DMS153 treated with DMSO at 0.1 percent for 48 hours (cell line): ENCODE results near the gene GRHL3.

ENCODE experiments used
- DNase-seq: peaks from one replicate; lab custom pipeline; 2025; ENCODE audit not compliant: unreplicated experiment; lab: John Stamatoyannopoulos, UW

GRHL3 gene

DNA sequence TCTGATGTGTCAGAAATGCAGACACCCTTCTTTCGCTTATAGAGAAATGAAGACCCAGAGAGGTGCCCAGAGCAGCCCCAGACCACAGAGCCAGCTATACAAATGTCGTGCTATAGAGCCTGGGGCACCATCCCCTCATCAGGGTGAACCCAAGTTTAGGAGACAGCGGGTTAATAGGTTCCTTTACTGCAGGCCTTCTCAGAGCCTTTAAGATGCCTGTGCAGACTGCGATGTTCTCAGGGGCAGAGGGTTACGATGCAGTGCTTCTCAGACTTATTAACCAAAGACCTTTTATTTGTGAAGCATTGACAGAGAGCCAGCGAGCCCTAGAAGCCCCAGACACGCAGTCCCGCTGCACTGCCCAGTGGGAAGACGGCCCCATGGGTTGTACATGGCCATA, 47.5 kb downstream of the GRHL3 start:
- DNase-seq, result no peak

DNA sequence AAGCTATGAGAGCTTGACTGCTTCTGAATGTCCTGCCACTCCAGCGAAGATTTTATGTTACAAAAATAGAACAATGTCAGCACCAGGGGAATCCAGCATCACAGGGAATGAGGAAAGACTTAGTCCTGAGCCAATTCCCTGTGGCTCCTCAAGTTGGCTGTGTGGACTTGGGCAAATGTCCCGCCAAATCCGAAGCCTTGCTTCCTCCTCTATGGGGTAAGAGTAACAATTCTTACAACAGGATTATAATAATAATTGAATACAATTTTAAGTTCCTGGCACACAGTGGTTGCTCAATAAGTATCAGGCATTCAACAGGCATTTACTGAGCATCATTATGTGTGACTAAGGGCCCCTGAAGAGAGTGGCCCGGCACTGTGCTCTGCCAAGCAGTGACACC, 50.0 kb downstream of the GRHL3 start:
- no peak for DNase-seq

DNA sequence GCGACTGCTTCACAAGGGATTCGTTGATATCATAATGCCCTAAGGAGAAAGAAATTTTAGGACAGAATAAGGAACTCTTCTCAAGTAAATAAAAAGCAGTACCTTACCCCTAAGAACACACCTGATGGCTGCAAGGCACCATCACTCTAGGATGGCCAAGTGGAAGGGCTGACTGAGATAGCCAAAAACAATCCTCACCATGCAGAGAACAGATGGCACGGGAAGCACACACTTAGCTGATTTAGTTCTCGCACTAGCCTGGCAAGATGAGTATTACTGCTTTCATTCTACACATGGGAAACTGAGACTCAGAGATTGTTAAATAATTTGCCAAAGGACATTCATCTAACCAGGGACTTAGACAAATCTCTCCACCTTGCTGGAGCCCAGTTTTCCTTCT, 50.6 kb downstream of the GRHL3 start:
- DNase-seq, result no peak

DNA sequence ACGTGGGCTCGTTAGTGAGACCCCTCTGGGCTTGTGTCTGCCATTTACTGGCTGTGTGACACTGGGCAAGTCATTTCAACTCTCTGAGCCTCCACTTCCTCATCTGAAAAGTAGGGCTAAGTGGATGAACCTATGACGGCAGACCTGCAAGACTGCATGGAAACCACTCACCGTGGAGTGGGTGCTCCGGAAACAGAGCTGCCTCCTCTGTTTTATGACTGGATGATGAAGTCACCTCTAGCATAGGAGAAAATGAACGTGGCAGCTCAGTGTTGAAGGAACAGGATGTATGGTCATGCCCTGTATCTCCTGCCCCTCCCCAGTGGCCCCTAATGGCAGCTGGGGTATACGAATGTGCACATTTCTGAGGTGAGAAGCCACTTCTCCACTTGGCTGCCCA, 53.9 kb downstream of the GRHL3 start:
- no peak for DNase-seq

DNA sequence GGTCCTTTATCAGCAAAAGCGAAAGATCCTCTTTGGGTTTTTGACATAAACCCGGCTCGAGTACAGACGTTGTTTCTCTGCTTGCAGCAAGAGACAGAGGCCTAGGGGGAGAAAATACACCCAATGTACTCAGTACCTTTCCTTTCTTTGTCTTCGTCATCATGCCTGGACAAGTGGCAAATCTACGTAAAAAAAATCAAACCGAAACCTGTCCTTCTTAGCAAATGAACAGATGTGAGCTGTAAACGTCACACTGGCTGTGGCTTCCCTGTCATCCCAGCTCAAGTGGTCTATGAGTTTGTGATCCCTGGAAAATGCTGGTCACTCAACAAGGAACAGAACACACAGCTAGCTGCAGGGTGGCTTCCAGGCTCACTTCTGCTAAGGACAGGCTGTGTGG, 54.6 kb downstream of the GRHL3 start:
- DNase-seq, result no peak

DNA sequence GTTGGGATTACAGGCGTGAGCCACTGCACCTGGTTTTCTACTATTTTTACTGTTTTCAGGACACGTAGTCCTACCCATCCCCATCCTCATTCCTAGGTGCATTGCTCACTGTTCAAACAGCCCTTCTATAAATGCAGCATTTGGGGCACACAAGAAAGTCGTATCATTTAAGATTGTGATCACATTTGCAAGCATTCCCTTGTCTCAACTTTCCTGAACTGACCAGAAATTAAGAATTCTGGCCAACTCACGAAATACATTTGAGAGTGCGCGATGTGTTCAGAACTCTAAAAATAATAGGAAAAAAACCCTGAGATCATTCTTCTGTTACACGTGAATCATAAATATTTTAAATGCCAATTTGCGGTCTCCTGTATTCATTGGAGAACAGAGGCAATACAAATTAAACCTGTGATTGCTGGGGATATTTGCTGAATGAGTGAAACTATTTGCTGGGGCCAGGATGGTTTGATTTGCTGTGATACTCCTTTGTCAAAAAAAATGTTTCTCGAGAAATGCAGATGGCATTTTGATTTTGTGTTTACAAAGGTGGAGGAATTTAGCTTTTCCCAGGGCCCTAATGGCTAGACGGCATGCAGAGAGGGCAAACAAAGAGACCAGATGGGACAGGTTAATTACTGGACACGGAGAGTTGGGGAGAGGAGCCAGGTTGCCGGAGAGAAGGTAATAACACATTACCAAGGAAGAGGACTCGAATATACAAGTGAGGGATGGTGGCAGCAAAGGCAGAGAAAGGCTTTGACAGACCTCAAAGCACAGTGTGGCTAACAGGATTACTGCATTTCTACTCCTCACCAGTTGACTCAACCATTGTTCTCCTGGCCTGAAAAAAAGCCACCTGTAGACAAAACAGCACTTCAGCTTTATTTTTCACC, 56.0 kb downstream of the GRHL3 start:
- no peak for DNase-seq

DNA sequence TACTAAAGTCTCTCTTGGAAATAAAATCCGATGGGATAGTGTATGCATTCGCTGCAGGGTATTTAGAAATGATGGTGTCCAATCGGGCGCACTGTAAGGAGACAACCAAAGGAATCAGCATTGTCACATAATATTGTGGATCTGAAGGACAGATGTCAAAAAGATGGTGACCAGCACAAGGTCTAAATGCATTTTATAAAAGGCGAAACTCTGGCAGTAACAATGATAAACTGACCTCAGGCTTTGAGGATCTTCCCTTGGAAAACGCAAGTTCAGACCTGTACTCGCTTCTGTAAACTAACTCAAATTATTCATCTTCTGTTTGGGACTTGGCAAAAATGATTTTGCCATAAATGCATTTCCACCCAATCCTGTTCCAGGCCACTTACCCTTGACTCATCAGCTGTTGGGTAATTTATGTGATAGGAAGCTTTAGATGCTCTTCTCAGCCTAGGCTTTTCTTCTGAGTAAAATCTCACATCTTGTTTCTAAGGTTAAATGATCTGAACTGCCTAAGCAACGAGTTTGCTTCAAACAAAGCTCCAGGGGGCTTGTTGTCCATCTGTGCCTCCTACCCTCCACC, 60.7 kb downstream of the GRHL3 start:
- DNase-seq, result no peak

DNA sequence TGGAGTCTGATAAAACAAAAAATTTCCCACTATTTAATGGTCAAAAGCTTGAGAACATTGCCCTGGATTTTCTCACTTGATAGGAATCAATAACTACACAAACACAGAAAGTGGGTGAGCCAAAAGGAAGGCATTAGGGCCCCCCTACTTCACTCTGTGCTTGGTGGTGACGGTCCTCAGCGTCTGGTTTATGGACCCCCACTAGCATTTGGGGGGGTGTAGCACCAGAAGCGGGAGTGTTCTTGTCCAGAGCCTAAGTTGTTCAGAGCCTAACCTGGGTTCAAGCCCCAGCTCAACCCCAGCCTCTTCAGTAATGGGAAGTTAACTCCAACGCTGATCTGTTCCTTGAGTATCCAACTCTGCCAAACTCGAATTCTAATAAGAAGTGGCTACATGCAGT, 61.4 kb downstream of the GRHL3 start:
- DNase-seq, result no peak

DNA sequence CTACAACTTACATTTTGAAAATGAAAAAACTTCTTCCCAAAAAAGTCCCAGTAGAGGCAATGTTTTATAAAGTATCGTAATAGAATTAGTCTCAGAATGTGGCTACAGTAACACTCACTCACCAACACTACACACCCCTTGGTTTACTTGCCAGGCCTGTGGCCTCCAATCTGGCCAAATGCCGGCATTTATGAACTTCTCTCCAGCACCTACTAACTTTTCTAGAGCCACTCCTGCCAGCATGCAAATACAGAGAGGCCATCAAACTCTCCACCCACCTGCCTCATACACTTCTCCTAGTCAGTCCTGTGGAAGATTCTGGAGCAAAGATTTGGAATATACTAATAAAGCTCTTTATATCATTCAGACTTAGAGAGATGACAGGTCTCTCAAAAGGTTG, 62.1 kb downstream of the GRHL3 start:
- no peak for DNase-seq

DNA sequence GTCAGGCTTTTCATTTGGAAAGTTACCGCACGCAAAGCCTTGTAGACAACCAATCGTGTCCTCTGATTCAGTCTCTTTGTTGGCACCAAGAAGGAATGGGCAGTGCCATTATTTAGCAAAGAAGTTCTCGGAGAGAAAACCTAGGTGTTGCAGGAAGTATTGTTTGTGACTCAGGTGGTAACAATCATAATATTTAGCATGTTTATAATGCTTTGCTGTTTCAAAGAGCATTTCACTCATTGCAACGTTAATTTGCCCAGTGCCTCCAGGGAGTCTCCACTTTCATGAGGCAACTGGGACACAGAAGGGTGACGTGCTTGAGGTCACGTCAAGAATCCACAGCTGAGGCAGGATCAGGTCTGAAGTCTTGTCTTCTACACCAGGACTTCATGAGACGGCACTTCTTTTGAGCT, 63.0 kb downstream of the GRHL3 start:
- no peak for DNase-seq

DNA sequence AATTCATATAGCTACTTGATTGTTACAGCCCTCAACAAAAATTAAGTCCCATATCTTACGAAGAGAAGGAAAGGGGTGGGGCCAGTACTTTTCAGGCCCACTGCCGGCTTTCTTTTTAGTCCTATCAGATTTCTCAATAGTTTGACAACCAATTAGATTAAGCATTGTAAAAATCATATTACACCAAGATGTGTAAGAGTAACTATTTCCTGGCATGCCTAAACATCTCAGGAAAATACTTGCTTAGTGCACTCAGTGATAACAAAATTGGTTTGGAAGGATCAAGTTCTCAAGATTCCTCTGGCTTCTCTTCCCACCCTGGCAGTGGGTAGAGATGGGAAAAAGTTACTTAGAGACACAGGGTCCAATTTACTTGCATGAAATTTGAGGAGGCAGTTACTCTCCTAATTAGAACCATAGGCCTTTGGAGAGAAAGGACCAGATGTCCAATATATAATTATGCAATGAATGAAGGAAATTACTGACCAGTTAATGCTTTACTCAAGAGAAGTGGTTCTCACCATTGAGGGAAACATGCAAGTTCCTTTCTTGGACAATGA, 64.3 kb downstream of the GRHL3 start:
- no peak for DNase-seq

DNA sequence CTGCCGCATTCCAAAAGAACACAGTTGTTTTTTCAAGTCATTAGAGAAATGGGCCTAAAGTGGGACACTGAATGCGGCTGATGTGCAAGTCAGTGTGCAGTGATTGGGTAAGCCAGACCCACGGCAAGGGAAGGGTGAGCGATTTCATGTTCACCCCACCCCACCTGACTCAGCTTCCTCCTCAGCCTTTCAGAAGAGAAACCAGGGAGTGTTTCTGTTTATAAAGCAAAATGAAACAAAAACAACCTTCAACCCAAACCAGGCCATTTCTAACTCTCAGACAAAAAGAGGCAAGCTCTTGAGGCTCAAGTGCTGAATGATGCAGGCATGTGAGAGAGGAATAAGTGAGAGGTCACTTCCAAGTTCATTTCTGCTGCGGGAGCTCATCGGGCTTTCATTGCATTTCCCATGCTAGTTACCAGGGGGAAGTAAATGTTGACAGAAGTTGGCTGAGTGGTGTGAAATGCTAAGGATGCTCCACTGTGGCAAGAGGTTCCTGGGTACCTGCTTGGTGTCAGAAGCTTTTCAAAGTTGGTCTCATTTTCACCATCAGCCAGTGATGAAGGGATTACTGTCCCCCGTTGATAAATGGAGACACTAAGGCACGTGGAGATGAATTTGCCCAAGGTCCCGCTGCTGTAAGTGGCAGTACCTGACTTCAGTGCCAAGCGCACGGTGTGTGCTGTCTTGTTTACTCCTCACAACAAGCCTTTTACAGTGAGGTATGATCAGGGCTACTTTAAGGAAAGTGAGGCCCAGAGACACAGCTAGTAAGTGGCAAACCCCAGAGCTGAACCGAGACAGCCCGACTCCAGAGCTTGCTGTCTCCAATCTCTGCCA, 65.3 kb downstream of the GRHL3 start:
- no peak for DNase-seq

DNA sequence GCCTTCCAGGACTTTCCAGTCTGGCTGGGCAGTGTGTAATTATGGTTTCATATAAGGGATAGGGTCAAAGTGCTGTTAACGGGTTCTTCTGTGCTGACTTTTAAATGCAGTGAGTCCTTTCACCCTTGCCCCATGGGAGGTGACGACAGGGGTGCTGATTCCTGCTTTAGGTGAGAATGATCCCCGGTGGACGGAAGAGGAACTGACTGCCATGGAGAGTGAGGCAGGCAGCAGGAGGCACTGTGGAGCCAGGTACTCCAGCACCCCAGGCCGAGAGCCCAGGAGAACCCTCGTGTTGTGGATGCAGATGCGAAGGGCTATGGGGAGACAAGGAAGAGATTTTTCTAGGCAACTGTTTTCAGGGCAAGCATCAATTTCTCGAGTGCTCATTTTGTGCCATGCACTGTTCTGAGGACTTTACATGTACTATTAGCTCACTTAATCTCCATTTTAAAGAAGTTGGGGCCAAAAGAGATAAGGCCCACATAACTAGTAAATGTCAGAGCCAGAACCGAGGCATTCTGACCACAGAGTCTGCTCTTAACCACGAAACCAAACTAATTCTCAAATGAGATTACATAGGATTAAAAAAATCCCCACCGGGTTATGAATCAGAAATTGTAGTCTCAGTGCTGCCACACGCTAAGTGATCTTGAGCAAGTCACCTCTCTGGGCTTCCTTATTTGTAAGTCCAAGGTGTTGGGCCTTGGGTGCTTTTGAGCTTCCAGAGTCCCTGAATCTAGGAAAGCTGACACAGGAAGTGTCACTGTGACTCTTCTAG, 66.2 kb downstream of the GRHL3 start:
- no peak for DNase-seq

DNA sequence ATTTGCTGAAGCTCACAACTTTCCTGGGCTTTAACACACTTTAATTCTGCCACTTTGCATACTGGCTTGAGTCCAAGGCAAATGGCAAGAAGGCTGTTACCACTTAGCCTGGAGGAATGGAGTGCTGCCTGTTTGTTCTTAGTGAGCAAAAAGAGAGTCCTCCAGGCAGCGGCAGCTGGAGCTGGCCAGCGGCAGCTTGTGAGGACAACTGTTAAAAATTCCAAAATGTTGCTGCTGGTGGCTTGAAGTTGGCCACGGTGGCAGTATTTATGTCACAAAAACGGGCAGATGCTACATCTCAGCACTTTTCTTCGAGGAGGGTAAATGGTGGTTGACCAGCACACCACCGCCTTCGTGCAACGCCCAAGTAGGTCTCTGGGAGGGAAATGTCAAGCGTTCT, 67.1 kb downstream of the GRHL3 start:
- no peak for DNase-seq

DNA sequence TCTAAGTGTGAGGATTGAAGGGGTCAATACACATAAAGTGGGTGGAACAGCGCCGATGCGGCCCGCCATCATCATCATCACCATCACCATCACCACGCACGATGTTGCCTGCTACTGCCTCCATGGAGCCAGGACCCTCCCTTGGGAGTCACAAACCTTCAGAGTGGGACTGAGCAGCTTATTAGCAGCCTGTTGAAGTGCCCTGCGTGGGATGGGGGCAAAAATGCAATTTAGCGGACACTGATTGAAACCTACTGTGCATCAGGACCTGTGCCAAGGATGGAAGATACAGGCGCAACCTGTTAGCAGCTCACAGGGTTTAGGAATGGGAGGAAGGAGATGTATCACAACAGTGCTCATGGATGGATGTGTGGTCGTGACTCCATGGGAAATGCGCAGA, 67.8 kb downstream of the GRHL3 start:
- no peak for DNase-seq

DNA sequence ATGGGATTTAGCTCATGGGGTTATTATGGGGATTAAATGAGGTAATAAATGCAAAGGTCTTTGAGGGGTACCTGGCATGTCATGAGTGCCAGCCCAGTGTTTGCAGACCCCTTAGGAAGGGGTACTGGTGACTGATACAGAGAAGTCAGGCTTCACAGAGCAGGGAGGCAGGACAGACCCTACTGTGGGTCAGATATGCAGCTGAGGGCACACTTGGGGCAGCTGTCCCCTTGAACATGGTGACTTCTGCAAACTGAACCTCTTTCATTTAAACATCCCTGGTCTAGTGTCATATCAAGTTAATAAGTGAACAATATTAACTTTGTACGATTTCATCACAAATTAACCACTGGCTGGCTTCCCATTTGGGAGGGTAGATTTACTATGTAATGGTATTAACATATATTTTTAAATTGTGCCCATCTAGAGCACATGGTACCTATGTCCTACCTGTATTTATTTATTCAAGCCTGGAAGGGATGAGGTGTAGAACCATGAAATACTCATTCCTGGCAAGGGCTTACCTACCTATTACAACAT, 68.5 kb downstream of the GRHL3 start:
- DNase-seq, result no peak

DNA sequence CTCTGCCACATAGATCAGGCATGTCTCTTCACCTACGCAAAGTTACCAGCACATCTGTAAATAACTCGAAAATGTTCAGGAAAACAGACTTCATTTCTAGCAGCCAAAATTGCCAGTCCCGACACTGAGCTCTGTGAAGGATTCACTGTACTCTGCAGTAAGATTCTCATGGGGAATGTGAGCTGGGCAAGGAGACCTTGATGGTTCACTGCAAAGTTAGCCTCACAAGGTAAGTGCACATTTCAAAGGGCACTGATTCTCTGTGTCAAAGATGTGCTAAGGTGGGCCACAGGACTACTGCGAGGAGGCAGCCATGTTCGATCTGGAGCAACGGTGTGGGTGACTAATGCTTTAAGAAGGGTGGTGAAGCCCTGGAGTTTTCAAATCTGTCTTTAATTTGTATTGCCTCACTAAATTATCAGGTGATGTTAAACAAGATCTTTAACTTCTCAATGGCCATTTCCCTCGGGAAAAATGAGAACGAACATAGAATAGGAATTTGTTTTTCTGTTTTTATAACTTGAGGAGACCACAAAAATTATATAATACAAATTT, 69.3 kb downstream of the GRHL3 start:
- no peak for DNase-seq

DNA sequence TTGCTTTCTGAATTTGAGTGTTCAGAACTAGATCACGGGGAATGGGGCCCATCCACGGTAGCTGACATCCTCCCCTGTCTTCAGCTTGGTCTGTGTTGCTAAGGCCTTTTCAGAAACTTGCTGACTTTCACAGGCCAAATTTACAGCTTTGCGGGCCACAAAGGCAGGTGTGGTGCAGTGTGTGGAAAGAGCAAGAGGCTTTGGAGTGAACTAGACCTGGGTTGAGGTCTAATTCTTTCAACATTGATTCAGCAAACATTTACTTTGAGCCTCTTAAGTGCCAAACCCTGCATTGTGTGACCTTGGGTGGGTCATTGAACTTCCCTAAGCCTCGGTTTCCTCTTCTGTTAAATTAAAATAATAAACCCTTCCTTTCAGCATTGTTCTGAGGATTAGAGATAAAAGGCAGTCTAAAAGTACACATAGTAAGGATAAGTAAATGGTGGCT, 70.1 kb downstream of the GRHL3 start:
- DNase-seq, result peak; percentile 45

DNA sequence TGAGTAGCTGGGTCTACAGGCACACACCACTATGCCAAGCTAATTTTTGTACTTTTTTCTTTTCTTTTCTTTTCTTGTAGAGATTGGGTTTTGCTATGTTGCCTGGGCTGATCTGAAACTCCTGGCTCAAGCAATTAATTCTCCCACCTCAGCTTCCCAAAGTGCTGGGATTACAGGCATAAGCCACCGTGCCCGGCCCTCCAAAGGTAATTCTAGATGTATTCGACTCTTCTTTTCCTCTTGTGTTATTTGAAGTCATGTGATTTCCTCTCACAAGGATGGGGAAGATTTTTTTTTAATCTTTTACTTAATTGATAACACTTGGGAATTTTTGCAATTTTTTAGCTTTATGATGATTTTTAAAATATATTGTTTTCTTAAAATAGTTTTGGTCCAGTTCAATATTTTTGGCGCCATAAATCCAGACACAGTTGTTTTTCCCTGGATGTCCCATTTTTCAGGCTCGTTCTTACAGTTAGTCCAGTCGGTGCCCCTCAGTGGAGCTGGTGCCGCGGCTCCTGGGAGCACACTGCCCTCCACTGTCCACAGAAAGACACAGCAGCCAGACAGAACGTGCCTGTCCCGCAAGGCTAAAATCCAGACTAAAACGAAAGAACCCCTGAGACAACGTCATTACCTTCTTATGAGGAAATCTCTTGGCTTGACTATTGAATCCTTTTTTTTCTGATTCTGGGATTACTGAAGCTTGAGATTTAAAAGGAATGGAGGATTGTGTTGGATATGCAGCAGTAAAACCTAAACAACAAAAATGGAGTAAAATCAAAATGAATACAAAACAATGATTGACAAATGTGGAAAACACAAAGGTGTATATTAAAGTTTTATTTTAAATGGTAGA, 72.0 kb downstream of the GRHL3 start:
- peak; percentile 70 for DNase-seq
